Measurements from ENCODE around the gene SLC9A9.
A peak's percentile ranks its signal among the peaks of the same experiment; 100 is the strongest.
"Not testable (repeated sequence)": the region's sequence is repeated elsewhere in the genome, so short reads cannot be mapped to it uniquely, and the experiment has no call there.

The SLC9A9 gene

GRCh38 chr3:143847787-143848631 lies at the start of gene SLC9A9:
SLC9A9 (minus strand) TSS chr3:143848468; CDS start chr3:143848322, 146 bp downstream.
- peak; percentile 57 for DNase-seq

DNA sequence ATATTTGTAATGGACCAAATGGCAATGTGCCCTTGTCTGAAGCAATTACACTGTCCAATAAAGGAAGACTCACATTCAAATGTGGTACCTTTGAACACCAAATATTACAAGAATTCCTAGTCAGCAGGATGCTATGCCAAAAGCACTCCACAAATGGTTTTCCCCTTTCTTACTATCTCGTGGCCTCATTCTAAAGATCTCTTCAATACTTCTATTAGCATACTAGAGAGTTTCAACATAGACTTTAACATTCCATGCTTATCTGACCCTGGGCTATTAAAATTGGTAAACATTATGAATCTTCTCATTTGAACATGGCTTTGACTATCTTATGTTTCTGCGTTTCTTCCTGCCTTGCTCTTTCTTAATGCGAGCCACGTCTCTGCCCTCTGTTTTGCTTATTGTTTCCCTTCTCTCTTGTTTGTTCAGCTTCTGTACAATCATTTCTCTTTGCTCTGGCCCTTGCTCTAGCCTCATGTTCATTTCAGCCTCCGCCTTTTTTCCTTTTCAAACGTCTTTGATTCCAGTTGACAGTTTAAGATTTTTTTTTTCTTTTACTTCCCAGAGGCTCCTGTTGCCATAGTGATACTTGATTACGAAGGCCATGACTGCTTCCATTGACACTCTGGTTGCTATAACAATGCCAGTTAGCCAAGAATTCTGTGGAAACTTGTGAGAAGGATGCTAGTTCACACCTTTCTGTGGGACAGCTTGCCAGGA lies 49.5 kb upstream of the SLC9A9 start:
- DNase-seq, result peak; percentile 80

DNA sequence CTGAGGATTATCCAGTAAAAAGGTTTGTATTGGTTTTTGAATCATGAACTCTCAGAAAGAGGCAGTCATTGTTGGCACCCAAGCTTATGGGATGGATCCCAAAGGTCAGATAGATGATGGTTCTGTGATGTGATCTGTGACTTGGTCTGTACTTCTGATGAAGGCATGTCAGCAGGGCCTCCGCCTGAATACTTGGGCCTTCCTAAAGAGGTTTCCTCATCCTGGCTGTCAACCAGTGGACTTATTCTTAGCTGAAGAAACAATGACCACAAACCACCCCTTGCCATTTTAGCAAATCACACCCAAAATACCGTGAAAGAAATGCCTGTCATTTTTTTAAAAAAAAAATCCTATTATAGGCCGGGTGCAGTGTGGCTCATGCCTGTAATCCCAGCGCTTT lies 48.2 kb upstream of the SLC9A9 start:
- no peak for DNase-seq

GRCh38 chr3:143895805-143896204 lies 47.5 kb upstream of the SLC9A9 start:
- no peak for DNase-seq

DNA sequence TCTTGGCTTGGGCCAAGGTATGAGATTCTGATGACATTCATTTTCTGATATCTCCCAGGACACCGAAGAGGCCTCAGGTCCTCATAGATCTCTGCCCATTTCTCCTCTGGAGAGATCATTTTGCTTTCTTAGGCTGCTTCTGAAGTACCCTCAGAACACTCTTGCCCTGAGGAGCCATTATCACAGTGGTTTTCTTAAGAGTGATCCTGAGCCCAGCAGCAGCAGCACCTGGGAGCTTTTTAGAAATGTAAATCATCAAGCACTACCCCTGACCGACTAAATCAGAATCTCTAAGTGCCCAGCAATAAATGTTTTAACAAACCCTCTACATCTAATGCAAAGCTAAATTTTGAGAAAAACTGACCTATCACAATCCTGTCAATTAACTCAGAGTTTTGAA lies 40.6 kb upstream of the SLC9A9 start:
- DNase-seq, result no peak

DNA sequence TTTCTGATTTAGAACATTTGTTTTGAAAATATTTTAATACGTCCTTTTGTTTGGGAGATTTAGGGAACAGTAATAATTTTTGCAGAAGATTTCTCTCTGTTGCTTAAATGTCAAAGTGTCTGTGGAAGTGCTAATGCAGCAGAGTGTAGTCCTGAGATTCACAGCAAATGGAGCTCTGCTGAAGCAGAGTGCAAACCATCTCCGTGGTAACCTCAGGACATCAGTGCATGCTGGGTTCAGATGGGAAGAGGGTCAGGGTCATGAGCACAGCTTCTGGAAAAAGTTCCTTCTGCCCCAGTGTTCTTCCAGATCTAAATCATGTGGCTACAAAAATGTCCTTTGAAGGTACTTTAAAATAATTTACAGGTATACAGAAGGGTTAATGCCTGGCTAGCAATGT lies 39.9 kb upstream of the SLC9A9 start:
- DNase-seq, result no peak

DNA sequence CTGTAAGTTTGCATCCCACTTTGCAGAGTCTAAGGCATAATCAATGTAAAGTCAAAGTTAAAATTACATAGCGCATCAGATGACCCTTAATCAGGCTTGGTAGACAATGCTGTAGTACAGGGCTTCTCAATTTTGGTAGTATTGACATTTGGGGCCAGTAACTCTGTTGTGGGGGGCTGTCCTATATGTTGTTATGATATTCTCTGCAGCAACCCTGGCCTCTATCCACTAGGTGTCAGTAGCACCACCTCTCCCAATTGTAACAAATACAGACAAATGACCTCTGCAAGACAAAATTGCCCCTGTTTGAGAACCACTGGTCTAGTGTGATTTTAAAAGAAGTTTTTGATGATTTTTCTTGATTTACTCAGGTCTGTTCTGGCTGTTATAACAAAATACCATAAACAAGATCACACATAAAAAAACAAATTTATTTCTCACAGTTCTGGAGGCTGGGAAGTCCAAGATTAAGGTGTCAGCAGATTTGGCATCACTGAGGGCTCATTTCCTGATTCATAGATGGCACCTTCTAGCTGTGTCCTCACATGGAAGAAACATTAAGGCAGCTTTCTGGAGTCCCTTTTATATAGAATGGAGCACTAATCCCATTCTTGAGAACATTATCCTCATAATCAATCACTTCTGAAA lies 37.6 kb upstream of the SLC9A9 start:
- DNase-seq, result no peak

GRCh38 chr3:143884861-143885260 lies 36.6 kb upstream of the SLC9A9 start:
- no peak for DNase-seq

- DNase-seq, result no peak
Measured at GRCh38 chr3:143883151-143883550, 34.9 kb upstream of the SLC9A9 start.

- DNase-seq, result no peak
Measured at GRCh38 chr3:143881095-143881494, 32.8 kb upstream of the SLC9A9 start.

DNA sequence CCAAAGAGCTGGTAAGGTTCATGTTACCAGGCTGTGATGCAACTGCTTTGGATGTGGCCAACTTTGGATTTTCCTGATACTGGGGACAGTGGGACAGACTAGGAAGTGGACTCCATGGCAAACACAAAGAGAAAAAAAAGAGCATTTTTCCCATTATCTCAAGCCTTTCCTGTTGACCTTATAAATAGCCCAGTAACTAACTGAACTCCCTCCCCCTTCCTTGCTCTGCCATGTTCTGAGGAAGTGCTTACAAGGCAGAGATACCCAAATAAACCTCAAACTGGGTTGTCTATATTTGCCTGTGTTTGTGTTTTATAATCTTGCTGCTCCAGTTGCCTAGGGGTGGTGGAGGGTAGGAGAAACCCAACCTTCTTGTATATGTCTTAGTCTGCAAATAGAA lies 27.3 kb upstream of the SLC9A9 start:
- no peak for DNase-seq

DNA sequence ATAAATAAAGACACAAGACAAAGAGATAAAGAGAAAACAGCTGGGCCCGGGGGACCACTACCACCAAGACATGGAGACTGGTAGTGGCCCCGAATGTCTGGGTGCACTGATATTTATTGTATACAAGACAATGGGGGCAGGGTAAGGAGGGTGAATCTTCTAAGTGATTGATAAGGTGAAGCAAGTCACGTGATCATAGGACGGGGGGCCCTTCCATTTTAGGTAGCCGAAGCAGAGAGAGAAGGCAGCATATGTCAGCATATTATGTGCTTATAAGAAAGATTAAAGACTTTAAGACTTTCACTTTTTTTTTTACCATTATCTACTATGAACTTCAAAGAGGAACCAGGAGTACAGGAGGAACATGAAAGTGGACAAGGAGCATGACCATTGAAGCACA lies 25.3 kb upstream of the SLC9A9 start:
- not testable (repeated sequence) for DNase-seq

DNA sequence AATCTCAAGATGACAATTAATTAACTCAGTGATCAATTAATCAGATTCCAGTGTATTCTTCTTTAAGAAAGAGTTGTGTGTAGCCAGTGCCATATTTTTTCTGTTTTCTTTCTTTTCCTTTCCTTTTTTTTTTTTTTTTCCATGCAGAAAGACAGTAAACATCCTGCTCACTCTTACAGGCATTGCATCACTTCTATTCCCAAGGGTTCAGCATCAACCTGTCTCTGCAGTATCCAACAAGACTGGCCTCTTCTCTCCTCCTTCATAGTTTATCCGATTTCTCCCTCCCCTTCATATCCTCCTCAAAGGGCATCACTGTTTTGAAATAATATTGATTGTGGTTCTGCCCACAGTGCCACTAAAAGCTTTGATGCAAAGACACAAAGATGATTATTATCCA lies 17.0 kb upstream of the SLC9A9 start:
- no peak for DNase-seq

DNA sequence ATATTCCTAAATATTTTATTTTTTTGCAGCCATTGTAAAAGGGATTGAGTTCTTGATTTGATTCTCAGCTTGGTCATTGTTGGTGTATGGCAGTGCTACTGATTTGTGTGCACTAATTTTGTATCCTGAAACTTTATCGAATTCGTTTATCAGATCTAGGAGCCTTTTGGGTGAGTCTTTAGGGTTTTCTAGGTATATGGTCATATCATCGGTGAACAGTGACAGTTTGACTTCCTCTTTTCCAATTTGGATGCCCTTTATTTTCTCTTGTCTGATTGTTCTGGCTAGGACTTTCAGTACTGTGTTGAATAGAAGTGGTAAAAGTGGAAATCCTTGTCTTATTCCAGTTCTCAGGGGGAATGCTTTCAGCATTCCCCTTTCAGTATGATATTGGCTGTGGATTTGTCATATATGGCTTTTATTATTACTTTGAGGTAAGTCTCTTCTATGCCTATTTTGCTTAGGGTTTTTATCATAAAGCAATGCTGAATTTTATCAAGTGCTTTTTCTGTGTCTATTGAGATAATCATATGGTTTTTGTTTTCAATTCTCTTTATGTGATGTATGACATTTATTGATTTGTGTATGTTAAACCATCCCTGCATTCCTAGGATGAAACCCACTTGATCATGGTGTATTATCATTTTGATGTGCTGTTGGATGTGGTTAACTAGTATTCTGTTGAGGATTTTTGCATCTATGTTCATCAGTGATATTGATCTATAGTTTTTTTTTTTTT lies 11.4 kb upstream of the SLC9A9 start:
- no peak for DNase-seq

GRCh38 chr3:143856252-143856970 lies 8.1 kb upstream of the SLC9A9 start:
- DNase-seq, result no peak

DNA sequence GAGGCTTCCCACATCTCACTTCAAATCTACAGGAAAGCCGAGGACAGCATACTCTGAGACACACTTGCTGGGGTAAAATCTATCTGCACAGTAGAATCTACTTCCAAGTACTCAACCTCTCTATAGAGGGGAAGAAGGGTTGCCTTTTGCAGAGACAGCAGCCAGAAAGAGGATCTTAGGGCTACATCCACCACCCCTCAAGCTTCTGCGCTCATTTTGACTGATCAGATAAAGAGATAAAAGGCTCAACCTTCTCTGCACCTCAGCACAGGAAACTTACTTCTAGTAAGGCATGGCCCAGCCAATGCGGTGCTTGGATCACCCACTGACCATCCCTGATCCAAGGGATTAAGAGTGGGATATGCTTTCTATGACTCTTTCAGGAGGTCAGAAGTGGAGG lies 6.9 kb upstream of the SLC9A9 start:
- DNase-seq, result no peak

GRCh38 chr3:143851331-143852017 lies 3.2 kb upstream of the SLC9A9 start:
- DNase-seq, result no peak

DNA sequence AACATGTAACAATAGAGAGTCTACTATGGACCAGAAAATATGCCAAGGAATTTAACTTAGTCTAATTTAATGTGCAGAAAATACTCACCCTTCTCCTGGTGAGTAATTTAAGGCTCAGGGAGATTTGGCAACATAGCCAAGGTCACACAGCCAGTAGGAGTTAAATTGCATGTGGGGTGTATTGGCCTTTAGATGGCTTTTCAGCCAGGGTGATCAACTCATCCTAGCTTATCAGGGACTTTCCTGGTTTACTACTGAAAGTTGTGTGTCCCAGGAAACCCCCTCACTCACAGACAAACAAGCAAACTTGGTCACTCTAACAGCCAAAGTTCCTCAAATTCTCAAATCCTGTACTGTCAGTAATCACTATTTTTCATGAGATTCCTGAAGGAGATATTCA lies 2.6 kb upstream of the SLC9A9 start:
- DNase-seq, result peak; percentile 14

GRCh38 chr3:143849854-143850549 lies 1.7 kb upstream of the SLC9A9 start:
- DNase-seq, result peak; percentile 82

GRCh38 chr3:143848704-143849103 lies 436 bp upstream of the SLC9A9 start:
- no peak for DNase-seq

- DNase-seq, result no peak
Measured at GRCh38 chr3:143843587-143843986, 4.7 kb downstream of the SLC9A9 start.
